PC-9 (cell line): ENCODE results near the gene CALML5. TPM values are rescaled to one million over a fixed set of nuclear protein-coding genes. Genes with fewer than 3 reads are reported as not detected.

Experiments
- BruUV-seq: library from RNA; stranded (reverse); fragments of 400-500 nt; replicated peaks from 2 replicates; lab custom pipeline; 2021; lab: Mats Ljungman, UMichigan
- CTCF ChIA-PET: fragments of 300-600 bp; sonication (Branson Sonifier 250); formaldehyde crosslinking; loops from one replicate; lab custom pipeline; 2022; ENCODE audit warnings: antibody characterized with exemption; lab: Charles Lee
- POLR2A ChIA-PET: fragments of 300-600 bp; sonication (Branson Sonifier 250); formaldehyde crosslinking; loops from one replicate; lab custom pipeline; 2022; ENCODE audit warnings: antibody characterized with exemption; ENCODE audit not compliant: unreplicated experiment; lab: Charles Lee
- DNase-seq, 2 experiments: peaks; one replicate each; pipeline versions ENCODE4 v3.0.0 to v3.0.0-alpha.2; 2015 to 2022; ENCODE audit warnings: mixed read lengths in 1 of 2
- H2AFZ ChIP-seq: fragments of 200-600 bp; sonication (generic); 2 replicates; pipeline ENCODE4 v1.8.1; 2017; ENCODE audit warnings: antibody characterized with exemption
- H3F3A ChIP-seq: fragments of 200-600 bp; sonication (generic); 2 replicates; pipeline ENCODE4 v1.8.1; 2017; ENCODE audit warnings: antibody characterized with exemption, mild to moderate bottlenecking, low read depth; ENCODE audit not compliant: insufficient read depth
- H3K27ac ChIP-seq: fragments of 200-600 bp; sonication (generic); 2 replicates; pipeline ENCODE4 v1.6.1; 2016; ENCODE audit warnings: mixed run types
- H3K27me3 ChIP-seq: fragments of 200-600 bp; sonication (generic); 2 replicates; pipeline ENCODE4 v1.6.1; 2016; ENCODE audit warnings: low read depth, mixed run types; ENCODE audit not compliant: insufficient read depth
- H3K36me3 ChIP-seq: fragments of 200-600 bp; sonication (generic); 2 replicates; pipeline ENCODE4 v1.6.1; 2016; ENCODE audit warnings: low read depth, mixed run types
- H3K4me1 ChIP-seq: fragments of 200-600 bp; sonication (generic); replicated peaks from 2 replicates; pipeline ENCODE4 v1.6.1; 2016; ENCODE audit warnings: mixed run types; ENCODE audit not compliant: insufficient read depth
- H3K4me2 ChIP-seq: fragments of 200-600 bp; sonication (generic); 2 replicates; pipeline ENCODE4 v1.6.1; 2017; ENCODE audit warnings: mixed run types
- H3K4me3 ChIP-seq: fragments of 200-600 bp; sonication (generic); 2 replicates; pipeline ENCODE4 v1.6.1; 2016; ENCODE audit warnings: mixed run types
- H3K79me2 ChIP-seq: fragments of 200-600 bp; sonication (generic); 2 replicates; pipeline ENCODE4 v1.6.1; 2017; ENCODE audit warnings: low read depth, mixed run types
- H3K9me2 ChIP-seq: fragments of 200-600 bp; sonication (generic); 2 replicates; pipeline ENCODE4 v1.8.1; 2017; ENCODE audit warnings: mild to moderate bottlenecking; ENCODE audit not compliant: insufficient read depth
- H3K9me3 ChIP-seq: fragments of 200-600 bp; sonication (generic); 2 replicates; pipeline ENCODE4 v1.8.1; 2016; ENCODE audit warnings: low read depth; ENCODE audit not compliant: insufficient read depth
- H4K20me1 ChIP-seq: fragments of 200-600 bp; sonication (generic); 2 replicates; pipeline ENCODE4 v1.8.1; 2017; ENCODE audit not compliant: insufficient read depth
- EZH2 ChIP-seq: fragments of 200-600 bp; sonication (generic); IDR thresholded peaks from 2 replicates; pipeline ENCODE4 v1.8.0; 2017; ENCODE audit warnings: antibody characterized with exemption, low read depth
- intact Hi-C: fragments of 100-400 bp; cut with micrococcal nuclease; formaldehyde crosslinking; loops from one replicate; pipeline ENCODE4 v1.10.0; 2022; ENCODE audit not compliant: unreplicated experiment
- total RNA-seq: library from RNA; stranded (reverse); gene quantifications from 2 replicates; pipeline ENCODE4 v1.2.3, GENCODE V29; 2021
- TF ChIP-seq, protein P1 (sequence below): fragments of 200-600 bp; sonication (generic); conservative IDR thresholded peaks from 2 replicates; pipeline ENCODE4 v1.6.1; 2017; ENCODE audit warnings: mixed run types, antibody characterized with exemption, mild to moderate bottlenecking, moderate library complexity

CALML5 gene
- total RNA-seq, 1 experiment from 2014 or later = 3.0 TPM

DNA sequence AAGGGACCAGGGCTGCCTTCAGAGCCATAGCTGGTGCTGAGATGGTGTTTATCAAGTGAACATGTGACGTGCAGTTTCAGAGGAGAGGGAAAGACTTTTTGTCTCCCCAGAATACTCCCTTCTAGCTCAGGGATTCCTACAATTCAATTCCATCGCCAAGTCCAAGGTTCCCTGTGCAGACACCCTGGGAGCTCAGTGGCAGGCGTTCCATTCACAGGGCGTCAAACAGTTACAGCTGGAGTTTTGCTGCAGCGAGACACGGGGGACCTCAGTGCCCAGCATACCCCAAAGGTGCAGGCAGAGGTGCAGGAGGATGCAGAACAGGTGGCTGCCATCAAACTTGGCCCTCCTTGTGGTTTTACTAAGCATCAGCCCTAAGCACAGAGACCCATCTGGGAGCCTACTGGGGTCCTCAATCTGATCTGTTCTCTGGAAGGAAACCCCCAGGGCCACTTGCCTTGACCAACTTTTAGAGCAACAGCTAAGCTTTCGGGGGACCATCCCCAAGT is 846 bp upstream of the CALML5 start:
- no TSS peak for BruUV-seq
- intact Hi-C loops = no loop called here
- POLR2A ChIA-PET = no interaction called here

DNA sequence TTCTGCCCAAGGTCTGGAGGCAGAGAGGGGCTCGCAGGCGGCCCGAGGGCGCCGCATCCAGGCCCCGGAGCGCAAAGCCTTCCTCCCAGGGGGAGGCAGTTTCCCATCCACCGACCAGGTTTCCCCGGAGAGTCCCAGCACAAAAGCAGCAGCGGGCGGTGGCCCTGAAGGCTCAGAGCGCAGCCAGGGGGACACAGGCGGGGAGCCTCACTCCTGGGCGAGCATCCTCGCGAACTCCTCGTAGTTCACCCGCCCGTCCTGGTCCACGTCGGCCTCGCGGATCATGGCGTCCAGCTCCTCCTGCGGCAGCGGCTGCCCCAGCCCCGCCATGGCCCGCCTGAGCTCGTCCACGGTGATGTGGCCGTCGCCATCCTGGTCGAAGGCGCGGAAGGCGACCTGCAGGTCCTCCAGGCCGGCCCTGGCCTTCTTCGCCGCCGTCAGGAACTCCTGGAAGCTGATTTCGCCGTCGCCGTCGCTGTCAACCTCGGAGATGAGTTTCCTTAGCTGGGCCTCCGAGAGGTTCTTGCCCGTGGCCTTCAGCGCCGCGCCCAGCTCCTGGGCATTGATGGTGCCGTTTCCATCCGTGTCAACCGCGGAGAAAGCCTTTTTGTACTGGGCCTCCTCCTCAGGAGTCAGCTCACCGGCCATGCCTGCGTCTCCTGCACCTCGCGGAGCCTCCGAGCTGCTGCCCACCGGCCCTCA is 428 bp downstream of the CALML5 start:
- no peaks in the 10 kb centered on the region for H3K27me3 ChIP-seq
- TF ChIP-seq EZH2 = no peak
- peaks cover 5% of the 10 kb centered on the region; the same call in 1 of the 2 replicates for H3F3A ChIP-seq
- H3K27ac ChIP-seq = no peak overlapping the region
- no peak overlapping the region for H3K4me3 ChIP-seq
- no peak overlapping the region for H3K4me2 ChIP-seq
- no peaks in the 10 kb centered on the region for H3K79me2 ChIP-seq
- no TSS peak for BruUV-seq
- POLR2A ChIA-PET = interaction anchor here (0.8 kb wide), 1 partner anchor 49 kb away, joined by 5 read pairs; no protein-coding TSS in a partner anchor
- CTCF ChIA-PET = no interaction called here
- H3K4me1 ChIP-seq = peaks cover 82% of the 10 kb centered on the region
- no peak for DNase-seq
- intact Hi-C loops = loop anchor here (1.0 kb wide), 1 partner anchor 33 kb away; no protein-coding TSS in a partner anchor
- no peak overlapping the region for H2AFZ ChIP-seq
- no peaks in the 10 kb centered on the region for H3K36me3 ChIP-seq
- H3K9me3 ChIP-seq = no peaks in the 10 kb centered on the region
- H4K20me1 ChIP-seq = no peaks in the 10 kb centered on the region
- H3K9me2 ChIP-seq = no peaks in the 10 kb centered on the region

More for the DNA sequence above, 846 bp upstream of the CALML5 start:
- no peak overlapping the region for H3K4me3 ChIP-seq
- H3K4me2 ChIP-seq = no peak overlapping the region
- no peak for DNase-seq
- H3K27ac ChIP-seq = no peak overlapping the region
- H4K20me1 ChIP-seq = no peaks in the 10 kb centered on the region
- H3K36me3 ChIP-seq = no peaks in the 10 kb centered on the region
- no peaks in the 10 kb centered on the region for H3K9me2 ChIP-seq
- no peak overlapping the region for H2AFZ ChIP-seq
- CTCF ChIA-PET = no interaction called here
- H3K79me2 ChIP-seq = no peaks in the 10 kb centered on the region
- peaks cover 77% of the 10 kb centered on the region for H3K4me1 ChIP-seq
- H3K9me3 ChIP-seq = no peaks in the 10 kb centered on the region
- H3F3A ChIP-seq = 0 out of 2 replicates have a peak, but pooled peaks cover 5% of the 10 kb centered on the region
- no peak for TF ChIP-seq EZH2
- TF ChIP-seq, protein P1, sequence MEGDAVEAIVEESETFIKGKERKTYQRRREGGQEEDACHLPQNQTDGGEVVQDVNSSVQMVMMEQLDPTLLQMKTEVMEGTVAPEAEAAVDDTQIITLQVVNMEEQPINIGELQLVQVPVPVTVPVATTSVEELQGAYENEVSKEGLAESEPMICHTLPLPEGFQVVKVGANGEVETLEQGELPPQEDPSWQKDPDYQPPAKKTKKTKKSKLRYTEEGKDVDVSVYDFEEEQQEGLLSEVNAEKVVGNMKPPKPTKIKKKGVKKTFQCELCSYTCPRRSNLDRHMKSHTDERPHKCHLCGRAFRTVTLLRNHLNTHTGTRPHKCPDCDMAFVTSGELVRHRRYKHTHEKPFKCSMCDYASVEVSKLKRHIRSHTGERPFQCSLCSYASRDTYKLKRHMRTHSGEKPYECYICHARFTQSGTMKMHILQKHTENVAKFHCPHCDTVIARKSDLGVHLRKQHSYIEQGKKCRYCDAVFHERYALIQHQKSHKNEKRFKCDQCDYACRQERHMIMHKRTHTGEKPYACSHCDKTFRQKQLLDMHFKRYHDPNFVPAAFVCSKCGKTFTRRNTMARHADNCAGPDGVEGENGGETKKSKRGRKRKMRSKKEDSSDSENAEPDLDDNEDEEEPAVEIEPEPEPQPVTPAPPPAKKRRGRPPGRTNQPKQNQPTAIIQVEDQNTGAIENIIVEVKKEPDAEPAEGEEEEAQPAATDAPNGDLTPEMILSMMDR = no peak
- H3K27me3 ChIP-seq = no peaks in the 10 kb centered on the region

DNA sequence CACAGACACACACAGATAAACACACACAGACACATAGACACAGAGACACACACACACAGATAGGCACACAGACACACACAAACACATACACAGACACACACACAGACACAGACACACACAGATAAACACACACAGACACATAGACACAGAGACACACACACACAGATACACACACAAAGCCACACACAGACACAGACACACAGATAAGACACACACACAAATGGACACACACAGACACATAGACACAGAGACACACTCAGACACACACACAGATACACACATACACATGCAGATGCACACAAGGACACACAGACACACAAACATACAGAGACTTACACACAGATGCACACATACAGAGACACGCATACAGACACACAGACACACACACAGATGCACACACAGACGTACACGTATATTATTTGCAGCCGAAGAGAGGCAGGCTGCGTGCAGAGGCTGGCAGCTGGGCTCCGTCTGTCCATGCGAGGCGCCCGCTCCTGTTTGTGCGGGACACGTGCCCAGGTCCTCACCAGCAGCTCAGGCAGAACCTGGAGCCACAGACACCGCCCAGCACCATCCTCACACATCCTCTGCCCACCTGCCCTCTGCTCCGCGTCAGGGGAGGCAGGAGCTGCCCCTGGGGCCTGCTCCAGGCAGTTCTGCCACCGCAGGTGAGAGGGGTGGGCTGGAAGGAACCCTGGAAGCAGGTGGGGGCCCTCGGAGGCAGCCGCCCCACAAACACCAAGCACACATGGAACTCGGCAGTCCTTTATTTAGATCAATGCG is 1.2 kb downstream of the CALML5 start:
- Histone ChIP-seq H3K36me3 (no peaks in the 10 kb centered on the region), H3K4me2 (no peak overlapping the region), H3K4me3 (no peak overlapping the region), H3F3A (peaks cover 10% of the 10 kb centered on the region), H3K27me3 (no peaks in the 10 kb centered on the region), H3K9me3 (no peaks in the 10 kb centered on the region), H3K27ac (no peak overlapping the region), H4K20me1 (no peaks in the 10 kb centered on the region), H3K4me1 (peaks cover 82% of the 10 kb centered on the region), H3K9me2 (no peaks in the 10 kb centered on the region), H3K79me2 (no peaks in the 10 kb centered on the region), H2AFZ (no peak overlapping the region)
- TF ChIP-seq, protein P1 = no peak
- TF ChIP-seq EZH2 = no peak
- BruUV-seq = no TSS peak
- DNase-seq = no peak
- ChIA-PET POLR2A (interaction anchor here (0.8 kb wide), 1 partner anchor 50 kb away, joined by 5 read pairs; no protein-coding TSS in a partner anchor), CTCF (no interaction called here)
- intact Hi-C loops = no loop called here
